Activated T-cell treated with anti-CD3 and anti-CD28 coated beads for 48 hours (primary cell): ENCODE data around the gene ARHGAP21.

Experiments used
- DNase-seq: peaks from one replicate; pipeline ENCODE4 v3.0.0-alpha.2; 2020; ENCODE audit warnings: low read depth

ARHGAP21 gene

GRCh38 chr10:24533981-24534380 is 189.7 kb downstream of the ARHGAP21 start:
- DNase-seq = no peak
